HEK293 (cell line): Measurements from ENCODE around the gene KREMEN1.
A peak's percentile ranks its signal among the peaks of the same experiment; 100 is the strongest.

Experiments
- CTCF ChIA-PET: fragments of 350-600 bp; formaldehyde crosslinking; extraction: SDS; loops from one replicate; lab custom pipeline; 2021; ENCODE audit warnings: antibody characterized with exemption; lab: Yijun Ruan, JAX
- POLR2A ChIA-PET: fragments of 300-600 bp; formaldehyde crosslinking; extraction: SDS; loops from one replicate; lab custom pipeline; 2020; ENCODE audit warnings: antibody characterized with exemption, inconsistent platforms; lab: Yijun Ruan, JAX
- H3K27ac ChIP-seq: fragments of 200-500 bp; sonication (Bioruptor generic); 2 replicates; pipeline ENCODE4 v1.5.1; 2014; ENCODE audit warnings: low read depth, low read length, control low read depth, inconsistent platforms; ENCODE audit errors: extremely low read depth
- H3K36me3 ChIP-seq, 2 experiments: fragments of 200-500 bp in 1 of 2; sonication (Bioruptor generic) in 1 of 2; 1 replicate in 1 of 2; 2 replicates in 1 of 2; pipeline ENCODE4 v1.5.1; 2014 to 2017; ENCODE audit warnings: inconsistent platforms in 2 of 2, low read length in 2 of 2; ENCODE audit not compliant: control insufficient read depth in 2 of 2, insufficient read depth in 1 of 2
- H3K4me1 ChIP-seq: fragments of 200-500 bp; sonication (Bioruptor generic); 2 replicates; pipeline ENCODE4 v1.5.1; 2014; ENCODE audit warnings: mild to moderate bottlenecking, low read length, inconsistent platforms; ENCODE audit not compliant: control insufficient read depth, insufficient read depth
- H3K4me3 ChIP-seq: 2 replicates; pipeline ENCODE4 v1.5.1; 2011; ENCODE audit warnings: low read depth, mild to moderate bottlenecking, control low read depth, low read length, moderate library complexity
- H3K9me3 ChIP-seq: fragments of 200-500 bp; sonication (Bioruptor generic); 2 replicates; pipeline ENCODE4 v1.5.1; 2014; ENCODE audit warnings: low read depth, low read length, inconsistent platforms; ENCODE audit not compliant: control insufficient read depth, insufficient read depth
- BCL11B ChIP-seq: fragments of 450-650 bp; formaldehyde crosslinking; IDR thresholded peaks from 2 replicates; pipeline ENCODE4 v1.5.1; 2016; ENCODE audit warnings: low read depth, missing biosample characterization, missing genetic modification characterization
- IKZF3 ChIP-seq: fragments of 450-650 bp; IDR thresholded peaks from 2 replicates; pipeline ENCODE4 v1.5.0; 2018; ENCODE audit warnings: missing biosample characterization, mild to moderate bottlenecking, missing genetic modification characterization, moderate library complexity
- KLF10 ChIP-seq: fragments of 450-650 bp; IDR thresholded peaks from 2 replicates; pipeline ENCODE4 v1.5.1; 2018; ENCODE audit warnings: missing biosample characterization, mild to moderate bottlenecking, missing genetic modification characterization
- MEIS1 ChIP-seq: sonication (generic); formaldehyde crosslinking; IDR thresholded peaks from 2 replicates; pipeline ENCODE4 v1.8.1; 2022; ENCODE audit warnings: missing genetic modification reagents, mild to moderate bottlenecking, borderline replicate concordance
- OSR2 ChIP-seq: fragments of 450-650 bp; formaldehyde crosslinking; IDR thresholded peaks from 2 replicates; pipeline ENCODE4 v1.5.1; 2016; ENCODE audit warnings: missing biosample characterization, missing genetic modification characterization
- REPIN1 ChIP-seq: fragments of 450-650 bp; formaldehyde crosslinking; IDR thresholded peaks from 2 replicates; pipeline ENCODE4 v1.5.1; 2017; ENCODE audit warnings: missing biosample characterization, missing genetic modification characterization, low read depth
- SP7 ChIP-seq: fragments of 450-650 bp; formaldehyde crosslinking; IDR thresholded peaks from 2 replicates; pipeline ENCODE4 v1.5.1; 2016; ENCODE audit warnings: missing biosample characterization, missing genetic modification characterization
- ZBTB17 ChIP-seq: fragments of 450-650 bp; formaldehyde crosslinking; IDR thresholded peaks from 2 replicates; pipeline ENCODE4 v1.5.1; 2016; ENCODE audit warnings: missing biosample characterization, missing genetic modification characterization
- ZBTB20 ChIP-seq: fragments of 450-650 bp; formaldehyde crosslinking; IDR thresholded peaks from 2 replicates; pipeline ENCODE4 v1.5.1; 2016; ENCODE audit warnings: missing biosample characterization, missing genetic modification characterization
- ZBTB8A ChIP-seq: fragments of 450-650 bp; formaldehyde crosslinking; IDR thresholded peaks from 2 replicates; pipeline ENCODE4 v1.5.1; 2016; ENCODE audit warnings: missing biosample characterization, missing genetic modification characterization
- ZEB2 ChIP-seq: fragments of 450-650 bp; formaldehyde crosslinking; IDR thresholded peaks from 2 replicates; pipeline ENCODE4 v1.5.1; 2016; ENCODE audit warnings: missing biosample characterization, missing genetic modification characterization
- ZFP3 ChIP-seq: fragments of 450-650 bp; formaldehyde crosslinking; IDR thresholded peaks from 2 replicates; pipeline ENCODE4 v1.5.1; 2016; ENCODE audit warnings: low read depth, missing biosample characterization, missing genetic modification characterization
- ZFP37 ChIP-seq: fragments of 450-650 bp; formaldehyde crosslinking; IDR thresholded peaks from 2 replicates; pipeline ENCODE4 v1.5.1; 2016; ENCODE audit warnings: missing biosample characterization, missing genetic modification characterization
- ZNF112 ChIP-seq: fragments of 450-650 bp; formaldehyde crosslinking; IDR thresholded peaks from 2 replicates; pipeline ENCODE4 v1.5.0; 2017; ENCODE audit warnings: missing biosample characterization, missing genetic modification characterization
- ZNF121 ChIP-seq: fragments of 450-650 bp; formaldehyde crosslinking; IDR thresholded peaks from 2 replicates; pipeline ENCODE4 v1.5.1; 2016; ENCODE audit warnings: missing biosample characterization, missing genetic modification characterization
- ZNF132 ChIP-seq: fragments of 450-650 bp; formaldehyde crosslinking; IDR thresholded peaks from 2 replicates; pipeline ENCODE4 v1.5.1; 2017; ENCODE audit warnings: missing biosample characterization, missing genetic modification characterization, borderline replicate concordance
- ZNF2 ChIP-seq: fragments of 450-650 bp; formaldehyde crosslinking; IDR thresholded peaks from 2 replicates; pipeline ENCODE4 v1.5.1; 2016; ENCODE audit warnings: missing biosample characterization, missing genetic modification characterization
- ZNF391 ChIP-seq: fragments of 450-650 bp; formaldehyde crosslinking; IDR thresholded peaks from 2 replicates; pipeline ENCODE4 v1.5.1; 2016; ENCODE audit warnings: low read depth, missing biosample characterization, missing genetic modification characterization, borderline replicate concordance
- ZNF510 ChIP-seq: fragments of 450-650 bp; formaldehyde crosslinking; IDR thresholded peaks from 2 replicates; pipeline ENCODE4 v1.5.1; 2018; ENCODE audit warnings: mild to moderate bottlenecking, missing genetic modification characterization, missing biosample characterization; ENCODE audit not compliant: insufficient replicate concordance
- ZNF521 ChIP-seq: fragments of 450-650 bp; formaldehyde crosslinking; IDR thresholded peaks from 2 replicates; pipeline ENCODE4 v1.5.1; 2017; ENCODE audit warnings: missing biosample characterization, mild to moderate bottlenecking, missing genetic modification characterization
- ZNF544 ChIP-seq: fragments of 450-650 bp; formaldehyde crosslinking; IDR thresholded peaks from 2 replicates; pipeline ENCODE4 v1.5.0; 2017; ENCODE audit warnings: missing biosample characterization, missing genetic modification characterization
- ZNF654 ChIP-seq: fragments of 450-650 bp; formaldehyde crosslinking; IDR thresholded peaks from 2 replicates; pipeline ENCODE4 v1.5.1; 2016; ENCODE audit warnings: low read depth, missing biosample characterization, missing genetic modification characterization
- ZNF660 ChIP-seq: fragments of 450-650 bp; IDR thresholded peaks from 2 replicates; pipeline ENCODE4 v1.5.1; 2018; ENCODE audit warnings: missing biosample characterization, mild to moderate bottlenecking, missing genetic modification characterization
- ZSCAN30 ChIP-seq: fragments of 450-650 bp; IDR thresholded peaks from 2 replicates; pipeline ENCODE4 v1.5.1; 2018; ENCODE audit warnings: missing biosample characterization, mild to moderate bottlenecking, missing genetic modification characterization, moderate library complexity
- TF ChIP-seq, protein P1 (sequence below): fragments of 450-650 bp; formaldehyde crosslinking; IDR thresholded peaks from 2 replicates; pipeline ENCODE4 v1.5.1; 2016; ENCODE audit warnings: missing biosample characterization, missing genetic modification characterization
- TF ChIP-seq, protein P2 (sequence below): fragments of 450-650 bp; formaldehyde crosslinking; IDR thresholded peaks from 2 replicates; pipeline ENCODE4 v1.5.1; 2017; ENCODE audit warnings: missing biosample characterization, missing genetic modification characterization
- TF ChIP-seq, protein P3 (sequence below): fragments of 450-650 bp; formaldehyde crosslinking; IDR thresholded peaks from 2 replicates; pipeline ENCODE4 v1.5.1; 2017; ENCODE audit warnings: missing biosample characterization, missing genetic modification characterization
- TF ChIP-seq, protein P4 (sequence below): fragments of 450-650 bp; formaldehyde crosslinking; IDR thresholded peaks from 2 replicates; pipeline ENCODE4 v1.5.1; 2016; ENCODE audit warnings: missing biosample characterization, missing genetic modification characterization
- TF ChIP-seq, protein P5 (sequence below): fragments of 450-650 bp; formaldehyde crosslinking; IDR thresholded peaks from 2 replicates; pipeline ENCODE4 v1.5.1; 2016; ENCODE audit warnings: missing biosample characterization, missing genetic modification characterization

Gene KREMEN1

DNA sequence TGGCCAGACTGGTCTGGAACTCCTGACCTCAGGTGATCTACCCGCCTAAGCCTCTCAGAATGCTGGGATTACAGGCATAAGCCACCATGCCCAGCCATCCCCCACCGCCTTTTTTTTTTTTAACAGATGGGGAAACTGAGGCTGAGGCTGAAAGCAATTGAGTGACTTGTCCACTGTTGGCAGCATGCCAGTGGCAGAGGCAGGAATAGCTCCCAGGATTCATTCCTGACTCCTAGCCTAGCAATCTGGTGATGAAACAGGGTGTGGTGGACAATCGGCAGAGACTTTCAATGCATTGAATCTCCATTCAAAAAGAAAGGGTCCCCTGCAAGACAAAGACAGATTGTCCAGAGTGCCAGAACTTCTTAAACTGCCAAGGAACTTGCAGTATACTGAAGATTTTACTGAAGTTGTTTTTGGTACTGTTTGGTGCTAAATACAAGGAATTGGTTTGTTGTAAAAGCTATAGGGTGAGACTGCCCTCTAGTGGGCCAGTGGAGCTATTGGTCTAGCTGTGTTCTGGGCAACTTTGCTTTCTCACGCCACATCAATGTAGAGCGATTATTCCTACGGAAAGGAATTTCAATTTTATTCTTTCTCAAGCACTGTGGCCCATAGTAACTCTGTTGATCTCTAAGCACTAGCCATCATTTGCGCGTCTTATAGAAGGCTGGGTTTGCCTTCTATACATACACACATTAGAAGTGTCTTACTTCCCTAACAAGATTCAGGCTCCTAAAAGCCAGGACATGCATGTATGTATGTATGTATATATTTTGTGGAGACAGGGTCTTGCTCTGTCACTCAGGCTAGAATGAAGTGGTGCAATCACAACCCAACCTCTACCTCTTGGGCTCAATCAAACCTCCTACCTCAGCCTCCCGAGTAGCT, 32.2 kb upstream of the KREMEN1 start:
- Histone ChIP-seq H3K4me3 (no peak overlapping the region), H3K27ac (no peak overlapping the region), H3K4me1 (no peaks in the 10 kb centered on the region), H3K36me3 (peaks cover 7 to 21% of the 10 kb centered on the region in 2 experiments; a peak in 2 of 3 replicates), H3K9me3 (no peaks in the 10 kb centered on the region)
- ChIA-PET CTCF (interaction anchor here (0.5 to 9.7 kb wide), 62 partner anchors 9 to 1041 kb away, joined by 3 to 121 read pairs (median 5); partner anchors contain the start of gene KREMEN1), POLR2A (interaction anchor here (0.6 to 1.9 kb wide), 6 partner anchors 26 to 241 kb away, joined by 3 to 11 read pairs (median 6); partner anchors contain the start of genes XBP1 and ZNRF3)
- TF ChIP-seq, protein P1, sequence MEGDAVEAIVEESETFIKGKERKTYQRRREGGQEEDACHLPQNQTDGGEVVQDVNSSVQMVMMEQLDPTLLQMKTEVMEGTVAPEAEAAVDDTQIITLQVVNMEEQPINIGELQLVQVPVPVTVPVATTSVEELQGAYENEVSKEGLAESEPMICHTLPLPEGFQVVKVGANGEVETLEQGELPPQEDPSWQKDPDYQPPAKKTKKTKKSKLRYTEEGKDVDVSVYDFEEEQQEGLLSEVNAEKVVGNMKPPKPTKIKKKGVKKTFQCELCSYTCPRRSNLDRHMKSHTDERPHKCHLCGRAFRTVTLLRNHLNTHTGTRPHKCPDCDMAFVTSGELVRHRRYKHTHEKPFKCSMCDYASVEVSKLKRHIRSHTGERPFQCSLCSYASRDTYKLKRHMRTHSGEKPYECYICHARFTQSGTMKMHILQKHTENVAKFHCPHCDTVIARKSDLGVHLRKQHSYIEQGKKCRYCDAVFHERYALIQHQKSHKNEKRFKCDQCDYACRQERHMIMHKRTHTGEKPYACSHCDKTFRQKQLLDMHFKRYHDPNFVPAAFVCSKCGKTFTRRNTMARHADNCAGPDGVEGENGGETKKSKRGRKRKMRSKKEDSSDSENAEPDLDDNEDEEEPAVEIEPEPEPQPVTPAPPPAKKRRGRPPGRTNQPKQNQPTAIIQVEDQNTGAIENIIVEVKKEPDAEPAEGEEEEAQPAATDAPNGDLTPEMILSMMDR, result peak; percentile 63; the same call in 1 of the 2 replicates
- TF ChIP-seq KLF10 (tag by site-specific recombination) (0 out of 2 replicates have a peak, but pooled peaks have one; percentile 23), ZNF2 (tag by site-specific recombination) (peak; percentile 88), SP7 (tag by site-specific recombination) (no peak), ZBTB20 (tag by site-specific recombination) (no peak), ZBTB17 (tag by site-specific recombination) (peak; percentile 53), ZNF660 (tag by site-specific recombination) (peak; percentile 85; the same call in 1 of the 2 replicates), ZNF654 (tag by site-specific recombination) (peak; percentile 98), IKZF3 (peak; percentile 66), ZSCAN30 (tag by site-specific recombination) (peak; percentile 80), ZNF510 (no peak), ZBTB8A (tag by site-specific recombination) (no peak), ZFP37 (tag by site-specific recombination) (no peak), BCL11B (peak; percentile 31; the same call in 1 of the 2 replicates), ZEB2 (0 out of 2 replicates have a peak, but pooled peaks have one; percentile 29), ZNF112 (tag by site-specific recombination) (no peak)

DNA sequence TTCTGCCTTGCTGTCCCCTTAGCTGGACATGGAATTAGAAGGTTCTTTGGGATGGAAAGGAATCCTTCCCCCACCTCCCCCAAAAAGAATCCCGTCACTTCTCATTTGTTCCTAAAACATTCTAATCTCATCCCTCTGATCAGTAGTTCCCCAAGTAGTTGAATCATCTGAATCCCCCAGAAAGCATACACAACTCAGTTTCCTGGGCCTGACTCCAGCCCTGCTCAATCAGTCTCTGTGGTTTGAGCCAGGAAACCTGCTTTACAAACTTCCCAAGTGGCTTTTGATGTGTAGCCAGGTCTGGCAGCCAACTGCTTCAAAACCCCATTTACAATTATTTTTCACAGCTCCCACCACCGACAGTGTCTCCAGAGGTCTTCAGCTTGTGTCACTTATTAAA, 31.4 kb upstream of the KREMEN1 start:
- no peak overlapping the region for H3K27ac ChIP-seq
- CTCF ChIA-PET, result interaction anchor here (0.6 to 9.7 kb wide), 30 partner anchors 9 to 445 kb away, joined by 3 to 121 read pairs (median 6); partner anchors contain the start of gene KREMEN1
- H3K36me3 ChIP-seq, result peaks cover 10 to 29% of the 10 kb centered on the region in 2 experiments; a peak in 2 of 3 replicates
- POLR2A ChIA-PET, result interaction anchor here (0.5 to 1.4 kb wide), 2 partner anchors 242 to 312 kb away, joined by 3 to 6 read pairs; partner anchors contain the start of gene XBP1
- H3K9me3 ChIP-seq, result no peaks in the 10 kb centered on the region
- no peak overlapping the region for H3K4me3 ChIP-seq
- no peaks in the 10 kb centered on the region for H3K4me1 ChIP-seq
- no peak for TF ChIP-seq ZNF521 (tag by site-specific recombination)
- TF ChIP-seq ZNF132 (tag by site-specific recombination), result no peak
- no peak for TF ChIP-seq ZNF544 (tag by site-specific recombination)
- no peak for TF ChIP-seq MEIS1
- TF ChIP-seq, protein P2, sequence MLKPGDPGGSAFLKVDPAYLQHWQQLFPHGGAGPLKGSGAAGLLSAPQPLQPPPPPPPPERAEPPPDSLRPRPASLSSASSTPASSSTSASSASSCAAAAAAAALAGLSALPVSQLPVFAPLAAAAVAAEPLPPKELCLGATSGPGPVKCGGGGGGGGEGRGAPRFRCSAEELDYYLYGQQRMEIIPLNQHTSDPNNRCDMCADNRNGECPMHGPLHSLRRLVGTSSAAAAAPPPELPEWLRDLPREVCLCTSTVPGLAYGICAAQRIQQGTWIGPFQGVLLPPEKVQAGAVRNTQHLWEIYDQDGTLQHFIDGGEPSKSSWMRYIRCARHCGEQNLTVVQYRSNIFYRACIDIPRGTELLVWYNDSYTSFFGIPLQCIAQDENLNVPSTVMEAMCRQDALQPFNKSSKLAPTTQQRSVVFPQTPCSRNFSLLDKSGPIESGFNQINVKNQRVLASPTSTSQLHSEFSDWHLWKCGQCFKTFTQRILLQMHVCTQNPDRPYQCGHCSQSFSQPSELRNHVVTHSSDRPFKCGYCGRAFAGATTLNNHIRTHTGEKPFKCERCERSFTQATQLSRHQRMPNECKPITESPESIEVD (tag by site-specific recombination), result no peak
- no peak for TF ChIP-seq ZNF121 (tag by site-specific recombination)
- TF ChIP-seq REPIN1 (tag by site-specific recombination), result no peak
- TF ChIP-seq, protein P3, sequence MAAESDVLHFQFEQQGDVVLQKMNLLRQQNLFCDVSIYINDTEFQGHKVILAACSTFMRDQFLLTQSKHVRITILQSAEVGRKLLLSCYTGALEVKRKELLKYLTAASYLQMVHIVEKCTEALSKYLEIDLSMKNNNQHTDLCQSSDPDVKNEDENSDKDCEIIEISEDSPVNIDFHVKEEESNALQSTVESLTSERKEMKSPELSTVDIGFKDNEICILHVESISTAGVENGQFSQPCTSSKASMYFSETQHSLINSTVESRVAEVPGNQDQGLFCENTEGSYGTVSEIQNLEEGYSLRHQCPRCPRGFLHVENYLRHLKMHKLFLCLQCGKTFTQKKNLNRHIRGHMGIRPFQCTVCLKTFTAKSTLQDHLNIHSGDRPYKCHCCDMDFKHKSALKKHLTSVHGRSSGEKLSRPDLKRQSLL (tag by site-specific recombination), result no peak
- no peak for TF ChIP-seq OSR2
- TF ChIP-seq, protein P4, sequence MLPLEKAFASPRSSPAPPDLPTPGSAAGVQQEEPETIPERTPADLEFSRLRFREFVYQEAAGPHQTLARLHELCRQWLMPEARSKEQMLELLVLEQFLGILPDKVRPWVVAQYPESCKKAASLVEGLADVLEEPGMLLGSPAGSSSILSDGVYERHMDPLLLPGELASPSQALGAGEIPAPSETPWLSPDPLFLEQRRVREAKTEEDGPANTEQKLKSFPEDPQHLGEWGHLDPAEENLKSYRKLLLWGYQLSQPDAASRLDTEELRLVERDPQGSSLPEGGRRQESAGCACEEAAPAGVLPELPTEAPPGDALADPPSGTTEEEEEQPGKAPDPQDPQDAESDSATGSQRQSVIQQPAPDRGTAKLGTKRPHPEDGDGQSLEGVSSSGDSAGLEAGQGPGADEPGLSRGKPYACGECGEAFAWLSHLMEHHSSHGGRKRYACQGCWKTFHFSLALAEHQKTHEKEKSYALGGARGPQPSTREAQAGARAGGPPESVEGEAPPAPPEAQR (tag by site-specific recombination), result no peak
- TF ChIP-seq ZFP3, result no peak
- TF ChIP-seq, protein P5, sequence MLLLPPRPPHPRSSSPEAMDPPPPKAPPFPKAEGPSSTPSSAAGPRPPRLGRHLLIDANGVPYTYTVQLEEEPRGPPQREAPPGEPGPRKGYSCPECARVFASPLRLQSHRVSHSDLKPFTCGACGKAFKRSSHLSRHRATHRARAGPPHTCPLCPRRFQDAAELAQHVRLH, result no peak
- TF ChIP-seq ZNF391 (tag by site-specific recombination), result no peak
